ENCODE data around the gene PEX5. TPM values are rescaled to one million over a fixed set of nuclear protein-coding genes. Genes with fewer than 3 reads are reported as not detected.

The PEX5 gene
- total RNA-seq, 1 donor from 2014 or later = 30.8 TPM

DNA sequence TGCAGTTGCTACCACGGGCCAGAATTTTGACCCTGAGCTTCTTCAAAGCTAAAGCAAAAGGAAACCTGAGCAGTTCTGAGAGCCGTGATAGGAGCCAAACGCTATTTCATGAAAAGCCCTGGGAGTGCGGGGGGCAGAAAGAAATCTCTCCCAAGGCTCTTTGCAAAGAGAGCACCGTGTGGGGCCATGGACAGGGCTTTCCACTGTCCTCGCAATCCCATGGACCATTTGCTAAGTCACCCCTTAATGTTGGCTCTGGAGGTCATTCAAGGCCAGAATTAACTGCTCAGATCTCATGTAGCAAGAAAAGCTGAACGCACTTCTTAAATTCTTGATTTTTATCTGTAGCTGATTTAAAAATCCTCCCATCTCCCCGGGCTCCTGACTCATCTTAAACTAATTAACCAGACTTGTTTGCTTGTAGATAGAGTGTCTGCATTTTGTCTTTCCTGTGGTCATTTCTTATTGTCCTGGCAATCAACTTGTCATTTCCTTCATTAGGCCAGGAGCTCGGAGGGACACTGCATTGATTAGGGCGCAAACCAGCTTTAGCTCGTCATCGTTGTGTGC is 34.5 kb upstream of the PEX5 start:
- no peak for DNase-seq (ENCODE audit: extremely low spot score, unreplicated experiment)
- no peak overlapping the region for H3K4me3 Mint-ChIP-seq (ENCODE audit: unreplicated experiment)
- H3K36me3 Mint-ChIP-seq (ENCODE audit: unreplicated experiment) = no peaks in the 10 kb centered on the region
- H3K27ac Mint-ChIP-seq (ENCODE audit: unreplicated experiment) = no peak overlapping the region
- H3K27me3 Mint-ChIP-seq (ENCODE audit: unreplicated experiment) = no peaks in the 10 kb centered on the region
- TF ChIP-seq, protein P1, sequence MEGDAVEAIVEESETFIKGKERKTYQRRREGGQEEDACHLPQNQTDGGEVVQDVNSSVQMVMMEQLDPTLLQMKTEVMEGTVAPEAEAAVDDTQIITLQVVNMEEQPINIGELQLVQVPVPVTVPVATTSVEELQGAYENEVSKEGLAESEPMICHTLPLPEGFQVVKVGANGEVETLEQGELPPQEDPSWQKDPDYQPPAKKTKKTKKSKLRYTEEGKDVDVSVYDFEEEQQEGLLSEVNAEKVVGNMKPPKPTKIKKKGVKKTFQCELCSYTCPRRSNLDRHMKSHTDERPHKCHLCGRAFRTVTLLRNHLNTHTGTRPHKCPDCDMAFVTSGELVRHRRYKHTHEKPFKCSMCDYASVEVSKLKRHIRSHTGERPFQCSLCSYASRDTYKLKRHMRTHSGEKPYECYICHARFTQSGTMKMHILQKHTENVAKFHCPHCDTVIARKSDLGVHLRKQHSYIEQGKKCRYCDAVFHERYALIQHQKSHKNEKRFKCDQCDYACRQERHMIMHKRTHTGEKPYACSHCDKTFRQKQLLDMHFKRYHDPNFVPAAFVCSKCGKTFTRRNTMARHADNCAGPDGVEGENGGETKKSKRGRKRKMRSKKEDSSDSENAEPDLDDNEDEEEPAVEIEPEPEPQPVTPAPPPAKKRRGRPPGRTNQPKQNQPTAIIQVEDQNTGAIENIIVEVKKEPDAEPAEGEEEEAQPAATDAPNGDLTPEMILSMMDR (IDR thresholded peaks at IDR 0.05) = no peak
- H3K4me1 Mint-ChIP-seq (ENCODE audit: unreplicated experiment) = peaks cover 5% of the 10 kb centered on the region
- no peaks in the 10 kb centered on the region for H3K9me3 Mint-ChIP-seq (ENCODE audit: unreplicated experiment)

DNA sequence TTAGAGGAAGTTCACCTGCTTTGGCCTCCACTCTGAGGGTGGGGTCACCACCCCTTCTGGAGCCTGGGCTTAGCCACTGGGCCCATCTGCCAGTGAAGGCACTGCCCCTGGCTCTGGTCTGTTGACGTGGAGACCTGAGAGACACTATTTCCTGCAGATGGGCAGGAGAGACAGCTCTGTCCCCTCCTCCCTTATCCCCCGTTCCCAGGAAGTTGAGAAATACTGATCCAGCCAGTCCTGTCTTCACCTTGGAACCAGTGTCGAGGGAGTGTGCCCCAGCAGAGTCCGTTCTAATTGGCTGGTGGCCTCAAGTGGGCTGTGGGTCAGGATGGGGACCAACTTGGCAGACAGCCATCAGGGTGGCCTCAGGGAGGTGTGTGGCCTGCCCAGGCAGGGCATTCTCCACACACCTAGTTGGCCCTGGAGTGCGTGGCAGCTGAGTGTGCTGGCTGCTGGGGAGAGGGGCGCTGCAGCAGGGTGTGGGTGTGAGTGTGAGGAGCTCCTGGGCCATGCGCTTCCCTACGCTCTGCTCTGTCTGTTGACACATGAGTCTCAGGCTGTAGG is 33.9 kb upstream of the PEX5 start:
- H3K36me3 Mint-ChIP-seq (ENCODE audit: unreplicated experiment) = no peaks in the 10 kb centered on the region
- TF ChIP-seq, protein P1 (IDR thresholded peaks at IDR 0.05) = no peak
- H3K27me3 Mint-ChIP-seq (ENCODE audit: unreplicated experiment) = no peaks in the 10 kb centered on the region
- H3K27ac Mint-ChIP-seq (ENCODE audit: unreplicated experiment) = no peak overlapping the region
- H3K9me3 Mint-ChIP-seq (ENCODE audit: unreplicated experiment) = no peaks in the 10 kb centered on the region
- no peak overlapping the region for H3K4me3 Mint-ChIP-seq (ENCODE audit: unreplicated experiment)
- no peak for DNase-seq (ENCODE audit: extremely low spot score, unreplicated experiment)
- peaks cover 5% of the 10 kb centered on the region for H3K4me1 Mint-ChIP-seq (ENCODE audit: unreplicated experiment)

GRCh38 chr12:7156259-7157197 is 33.0 kb upstream of the PEX5 start:
- Mint-ChIP-seq H3K27me3 (ENCODE audit: unreplicated experiment) (peaks cover 4% of the 10 kb centered on the region), H3K27ac (ENCODE audit: unreplicated experiment) (no peak overlapping the region), H3K4me1 (ENCODE audit: unreplicated experiment) (peaks cover 5% of the 10 kb centered on the region), H3K36me3 (ENCODE audit: unreplicated experiment) (no peaks in the 10 kb centered on the region), H3K9me3 (ENCODE audit: unreplicated experiment) (no peaks in the 10 kb centered on the region), H3K4me3 (ENCODE audit: unreplicated experiment) (no peak overlapping the region)
- no peak for DNase-seq (ENCODE audit: extremely low spot score, unreplicated experiment)
- TF ChIP-seq, protein P1 (IDR thresholded peaks at IDR 0.05) = no peak

- Mint-ChIP-seq H3K9me3 (ENCODE audit: unreplicated experiment) (no peaks in the 10 kb centered on the region), H3K27me3 (ENCODE audit: unreplicated experiment) (peaks cover 13% of the 10 kb centered on the region), H3K36me3 (ENCODE audit: unreplicated experiment) (no peaks in the 10 kb centered on the region), H3K4me3 (ENCODE audit: unreplicated experiment) (no peak overlapping the region), H3K4me1 (ENCODE audit: unreplicated experiment) (peaks cover 5% of the 10 kb centered on the region), H3K27ac (ENCODE audit: unreplicated experiment) (no peak overlapping the region)
- TF ChIP-seq, protein P1 (IDR thresholded peaks at IDR 0.05) = no peak
- no peak for DNase-seq (ENCODE audit: extremely low spot score, unreplicated experiment)
Measured at GRCh38 chr12:7157391-7157790, 32.1 kb upstream of the PEX5 start.

Data from osteocyte (in vitro differentiated cells).